Ovary (tissue), 3 donors: ENCODE results near the gene CRYZL1.

ENCODE experiments used
- EP300 ChIP-seq: sonication (generic); formaldehyde crosslinking; IDR thresholded peaks from one replicate; pipeline ENCODE4 v1.6.1; 2017; ENCODE audit warnings: antibody characterized with exemption
- POLR2A ChIP-seq: fragments of 450-650 bp; IDR thresholded peaks from one replicate; pipeline ENCODE4 v1.6.1; 2017; ENCODE audit warnings: antibody characterized with exemption, mild to moderate bottlenecking, moderate library complexity
- TF ChIP-seq, protein P1 (sequence below), 3 donors: fragments of 450-650 bp in 2 of 3; fragments of 200-600 bp in 1 of 3; IDR thresholded peaks; one replicate each; pipeline versions ENCODE4 v1.5.1 to v1.8.0; 2016 to 2022; ENCODE audit warnings: antibody characterized with exemption in 3 of 3, mild to moderate bottlenecking in 1 of 3
- donor health status: DM: no; HTN: no; CAD: no.

DNA sequence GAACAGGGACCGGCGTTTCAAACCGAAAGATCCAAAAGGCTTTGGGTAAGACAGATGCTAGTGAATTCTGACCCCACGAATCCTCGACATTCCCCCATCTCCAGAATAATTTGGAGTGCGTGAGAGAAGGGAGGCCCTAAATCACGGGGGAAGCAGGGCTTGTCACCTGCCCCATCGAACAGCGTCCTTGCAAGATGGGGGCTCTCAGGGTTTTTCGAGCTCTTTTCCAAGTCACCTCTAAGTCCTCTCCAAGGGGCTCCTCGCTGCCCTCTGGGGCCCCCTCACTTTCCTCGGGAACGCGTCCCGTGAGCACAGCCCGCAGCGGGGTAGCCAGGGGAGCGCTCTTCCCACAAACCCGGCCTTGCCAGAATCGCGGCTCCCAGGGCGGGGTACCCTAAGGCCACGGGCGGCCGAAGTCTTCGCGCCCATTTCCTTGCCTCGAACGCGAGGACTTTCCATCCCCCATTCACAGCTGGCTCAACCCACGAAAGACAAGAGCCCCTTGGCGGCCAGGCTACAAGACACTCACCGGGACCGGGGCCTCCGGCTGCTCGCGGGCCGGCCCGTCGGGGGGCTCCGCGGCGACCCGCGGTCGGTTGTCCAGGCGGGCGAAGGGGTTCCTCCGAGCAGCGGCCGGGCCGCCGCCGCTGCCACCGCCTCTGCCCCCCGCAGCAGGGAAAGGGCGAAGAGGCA lies 53.6 kb downstream of the CRYZL1 start:
- TF ChIP-seq POLR2A (no peak), EP300 (no peak)
- TF ChIP-seq, protein P1, sequence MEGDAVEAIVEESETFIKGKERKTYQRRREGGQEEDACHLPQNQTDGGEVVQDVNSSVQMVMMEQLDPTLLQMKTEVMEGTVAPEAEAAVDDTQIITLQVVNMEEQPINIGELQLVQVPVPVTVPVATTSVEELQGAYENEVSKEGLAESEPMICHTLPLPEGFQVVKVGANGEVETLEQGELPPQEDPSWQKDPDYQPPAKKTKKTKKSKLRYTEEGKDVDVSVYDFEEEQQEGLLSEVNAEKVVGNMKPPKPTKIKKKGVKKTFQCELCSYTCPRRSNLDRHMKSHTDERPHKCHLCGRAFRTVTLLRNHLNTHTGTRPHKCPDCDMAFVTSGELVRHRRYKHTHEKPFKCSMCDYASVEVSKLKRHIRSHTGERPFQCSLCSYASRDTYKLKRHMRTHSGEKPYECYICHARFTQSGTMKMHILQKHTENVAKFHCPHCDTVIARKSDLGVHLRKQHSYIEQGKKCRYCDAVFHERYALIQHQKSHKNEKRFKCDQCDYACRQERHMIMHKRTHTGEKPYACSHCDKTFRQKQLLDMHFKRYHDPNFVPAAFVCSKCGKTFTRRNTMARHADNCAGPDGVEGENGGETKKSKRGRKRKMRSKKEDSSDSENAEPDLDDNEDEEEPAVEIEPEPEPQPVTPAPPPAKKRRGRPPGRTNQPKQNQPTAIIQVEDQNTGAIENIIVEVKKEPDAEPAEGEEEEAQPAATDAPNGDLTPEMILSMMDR (IDR thresholded peaks at IDR 0.05), result no peak
